Neural cell (in vitro differentiated cells): ENCODE measurements around the gene CTF1. TPM values are rescaled to one million over a fixed set of nuclear protein-coding genes. Genes with fewer than 3 reads are reported as not detected.
A peak's percentile ranks its signal among the peaks of the same experiment; 100 is the strongest.

ENCODE experiments used
- H2AFZ ChIP-seq: fragments of 200-600, 300-800 bp; sonication (generic), shearing (Covaris generic); 2 replicates; pipeline ENCODE4 v1.6.0; 2014; ENCODE audit warnings: low read depth, mild to moderate bottlenecking, antibody characterized with exemption, low read length, moderate library complexity
- H3F3A ChIP-seq: fragments of 200-600 bp; shearing (Covaris generic); 2 replicates; pipeline ENCODE4 v1.6.1; 2016; ENCODE audit warnings: mild to moderate bottlenecking, moderate library complexity, mixed read lengths, antibody characterized with exemption, low read length; ENCODE audit not compliant: insufficient read depth, poor library complexity, severe bottlenecking
- H3K27ac ChIP-seq: fragments of 200-600, 300-800 bp; sonication (generic), shearing (Covaris generic); 2 replicates; pipeline ENCODE4 v1.5.1; 2014; ENCODE audit warnings: mild to moderate bottlenecking, low read length, moderate library complexity
- H3K27me3 ChIP-seq: fragments of 300-800, 200-600 bp; sonication (generic), shearing (Covaris generic); 2 replicates; pipeline ENCODE4 v1.6.0; 2014; ENCODE audit warnings: mild to moderate bottlenecking, low read depth, low read length, moderate library complexity; ENCODE audit not compliant: insufficient read depth
- H3K36me3 ChIP-seq: fragments of 300-800, 200-600 bp; sonication (generic), shearing (Covaris generic); 2 replicates; pipeline ENCODE4 v1.5.1; 2014; ENCODE audit warnings: mild to moderate bottlenecking, antibody characterized with exemption, low read length, moderate library complexity; ENCODE audit not compliant: insufficient read depth
- H3K4me2 ChIP-seq: fragments of 300-800, 200-600 bp; sonication (generic), shearing (Covaris generic); 2 replicates; pipeline ENCODE4 v1.6.0; 2014; ENCODE audit warnings: mild to moderate bottlenecking, low read length
- H3K4me3 ChIP-seq: fragments of 300-800, 200-600 bp; sonication (generic), shearing (Covaris generic); 2 replicates; pipeline ENCODE4 v1.5.1; 2014; ENCODE audit warnings: mild to moderate bottlenecking, low read length, moderate library complexity
- H3K79me2 ChIP-seq: fragments of 200-600 bp; shearing (Covaris generic); replicated peaks from 2 replicates; pipeline ENCODE4 v1.6.0; 2014; ENCODE audit warnings: mild to moderate bottlenecking, low read length, moderate library complexity; ENCODE audit not compliant: insufficient read depth
- H3K9ac ChIP-seq: fragments of 300-800, 200-600 bp; sonication (generic), shearing (Covaris generic); 2 replicates; pipeline ENCODE4 v1.6.1; 2016; ENCODE audit warnings: mild to moderate bottlenecking, low read length, mixed read lengths
- H3K9me2 ChIP-seq: fragments of 200-600 bp; shearing (Covaris generic); 2 replicates; pipeline ENCODE4 v1.6.1; 2016; ENCODE audit warnings: mild to moderate bottlenecking, low read length, mixed read lengths; ENCODE audit not compliant: insufficient read depth
- H3K9me3 ChIP-seq: fragments of 200-600, 300-800 bp; sonication (generic), shearing (Covaris generic); 2 replicates; pipeline ENCODE4 v1.6.1; 2016; ENCODE audit warnings: mild to moderate bottlenecking, mixed run types, low read length, moderate library complexity, mixed read lengths
- H4K20me1 ChIP-seq: fragments of 200-600 bp; shearing (Covaris generic); 2 replicates; pipeline ENCODE4 v1.6.1; 2016; ENCODE audit warnings: mild to moderate bottlenecking, mixed run types; ENCODE audit not compliant: insufficient read depth
- CTCF ChIP-seq: fragments of 450-650 bp; IDR thresholded peaks from 2 replicates; pipeline ENCODE4 v1.5.1; 2014; ENCODE audit warnings: antibody characterized with exemption, mild to moderate bottlenecking, moderate library complexity; ENCODE audit not compliant: poor library complexity, severe bottlenecking
- EP300 ChIP-seq: fragments of 450-650 bp; conservative IDR thresholded peaks from 2 replicates; pipeline ENCODE4 v1.6.1; 2014; ENCODE audit warnings: antibody characterized with exemption, mild to moderate bottlenecking, moderate library complexity; ENCODE audit not compliant: poor library complexity, severe bottlenecking
- MXI1 ChIP-seq: fragments of 450-650 bp; conservative IDR thresholded peaks from 2 replicates; pipeline ENCODE4 v1.6.1; 2014; ENCODE audit warnings: antibody characterized with exemption, mild to moderate bottlenecking; ENCODE audit not compliant: poor library complexity, severe bottlenecking
- RAD21 ChIP-seq: fragments of 450-650 bp; conservative IDR thresholded peaks from 2 replicates; pipeline ENCODE4 v1.6.1; 2014; ENCODE audit warnings: antibody characterized with exemption, mild to moderate bottlenecking, moderate library complexity
- REST ChIP-seq: IDR thresholded peaks from 2 replicates; pipeline ENCODE4 v1.6.1; 2012; ENCODE audit warnings: borderline replicate concordance
- SMC3 ChIP-seq: fragments of 450-650 bp; conservative IDR thresholded peaks from 2 replicates; pipeline ENCODE4 v1.6.1; 2014; ENCODE audit warnings: antibody characterized with exemption, mild to moderate bottlenecking, moderate library complexity; ENCODE audit not compliant: poor library complexity
- TAF1 ChIP-seq: IDR thresholded peaks from 2 replicates; pipeline ENCODE4 v1.6.1; 2012; ENCODE audit warnings: low read depth
- polyA plus RNA-seq: library from polyadenylated mRNA; depleted of rRNA; stranded (reverse); fragments of >200 nt; gene quantifications from 2 replicates; pipeline ENCODE4 v1.2.3, GENCODE V29; 2014

Gene CTF1
- polyA plus RNA-seq, 1 donor from 2014 or later: not detected

GRCh38 chr16:30870904-30871303 is 25.5 kb upstream of the CTF1 start:
- Histone ChIP-seq H3K36me3 (no peaks in the 10 kb centered on the region), H3K9me2 (no peaks in the 10 kb centered on the region), H3K9ac (no peak overlapping the region), H3K79me2 (peaks cover 6% of the 10 kb centered on the region), H2AFZ (no peak overlapping the region), H3K27ac (no peak overlapping the region), H3F3A (peaks cover 4% of the 10 kb centered on the region), H3K4me2 (no peak overlapping the region), H4K20me1 (no peaks in the 10 kb centered on the region), H3K9me3 (no peaks in the 10 kb centered on the region), H3K4me3 (no peak overlapping the region), H3K27me3 (no peaks in the 10 kb centered on the region)
- TF ChIP-seq SMC3: no peak
- no peak for TF ChIP-seq RAD21
- TF ChIP-seq EP300: no peak
- TF ChIP-seq CTCF: no peak

GRCh38 chr16:30874244-30874820 is 22.1 kb upstream of the CTF1 start:
- Histone ChIP-seq H3K27ac (peak overlapping the region; percentile 96), H4K20me1 (no peaks in the 10 kb centered on the region), H3F3A (peaks cover 4% of the 10 kb centered on the region)

GRCh38 chr16:30874821-30875717 is 21.3 kb upstream of the CTF1 start:
- Histone ChIP-seq H3K9ac (peak overlapping the region; percentile 90), H2AFZ (peak overlapping the region; percentile 79)
- TF ChIP-seq SMC3 (peak; percentile 60), TAF1 (peak; percentile 76), CTCF (no peak), REST (peak; percentile 92), EP300 (peak; percentile 72), RAD21 (peak; percentile 43), MXI1 (peak; percentile 89)

More at GRCh38 chr16:30874244-30874820, 22.1 kb upstream of the CTF1 start:
- H3K4me2 ChIP-seq: peak overlapping the region; percentile 68
- H3K9me3 ChIP-seq: no peaks in the 10 kb centered on the region
- H3K27me3 ChIP-seq: no peaks in the 10 kb centered on the region
- peak overlapping the region; percentile 90 for H3K9ac ChIP-seq
- H2AFZ ChIP-seq: peak overlapping the region; percentile 79
- H3K36me3 ChIP-seq: no peaks in the 10 kb centered on the region
- no peaks in the 10 kb centered on the region for H3K9me2 ChIP-seq
- TF ChIP-seq CTCF: no peak
- peak overlapping the region; percentile 85 for H3K4me3 ChIP-seq
- H3K79me2 ChIP-seq: peaks cover 16% of the 10 kb centered on the region

More at GRCh38 chr16:30874821-30875717, 21.3 kb upstream of the CTF1 start:
- H3K27me3 ChIP-seq: no peaks in the 10 kb centered on the region
- no peaks in the 10 kb centered on the region for H4K20me1 ChIP-seq
- H3K9me3 ChIP-seq: no peaks in the 10 kb centered on the region
- peaks cover 16% of the 10 kb centered on the region for H3K79me2 ChIP-seq
- peak overlapping the region; percentile 90 for H3K4me2 ChIP-seq
- H3K4me3 ChIP-seq: peak overlapping the region; percentile 85
- H3K36me3 ChIP-seq: no peaks in the 10 kb centered on the region
- H3K9me2 ChIP-seq: no peaks in the 10 kb centered on the region
- H3K27ac ChIP-seq: peak overlapping the region; percentile 96
- H3F3A ChIP-seq: peaks cover 4% of the 10 kb centered on the region
